ENCODE results near the gene C2orf42. TPM values are rescaled to one million over a fixed set of nuclear protein-coding genes. Genes with fewer than 3 reads are reported as not detected.
"Not testable (repeated sequence)": the region's sequence is repeated elsewhere in the genome, so short reads cannot be mapped to it uniquely, and the experiment has no call there.

The C2orf42 gene
- polyA plus RNA-seq, 1 donor, result 11.3 TPM

DNA sequence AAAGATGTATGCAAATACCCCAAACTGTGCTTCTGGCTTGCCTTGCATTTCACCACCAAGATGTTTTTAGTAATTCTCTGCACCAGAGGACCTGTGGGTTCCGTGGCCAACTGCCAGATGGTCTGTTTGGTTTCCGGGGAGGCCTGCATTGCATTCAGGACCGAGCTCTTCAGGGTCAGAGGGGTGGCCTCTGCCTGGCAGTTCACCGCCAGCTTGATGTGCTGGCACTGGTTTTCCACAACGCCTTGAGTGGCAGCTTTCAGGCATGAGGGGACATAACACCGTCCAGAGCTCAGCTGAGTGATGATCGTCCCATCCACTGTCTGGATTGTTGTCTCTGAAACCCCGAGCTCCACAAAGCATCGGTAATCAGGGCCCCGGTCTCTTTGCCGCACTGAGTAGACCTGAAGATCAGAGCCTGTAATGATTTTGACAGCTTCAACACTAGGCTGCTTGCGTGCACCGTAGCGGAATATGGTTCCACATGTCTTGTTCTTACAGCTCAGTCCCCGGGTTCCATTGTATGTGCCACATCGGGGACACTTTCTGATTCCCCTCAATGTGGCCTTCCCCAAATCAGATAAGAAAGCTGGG is 9.4 kb downstream of the C2orf42 start:
- Histone ChIP-seq H3K27ac (ENCODE audit: low read length) (no peak overlapping the region), H3K9me3 (ENCODE audit: control insufficient read depth, low read depth, low read length) (no peaks in the 10 kb centered on the region), H3K4me3 (ENCODE audit: low read length) (no peak overlapping the region), H3K27me3 (ENCODE audit: control insufficient read depth, insufficient read depth, low read length) (no peaks in the 10 kb centered on the region), H3K4me1 (ENCODE audit: control insufficient read depth, insufficient read depth, low read length) (no peaks in the 10 kb centered on the region), H3K36me3 (ENCODE audit: control insufficient read depth, insufficient read depth, low read length) (peaks cover 26% of the 10 kb centered on the region)
- DNase-seq, result no peak
- 80% methylated on average over 1 of the region's 16 CpGs for WGBS (ENCODE audit: insufficient coverage, low lambda C conversion rate)

DNA sequence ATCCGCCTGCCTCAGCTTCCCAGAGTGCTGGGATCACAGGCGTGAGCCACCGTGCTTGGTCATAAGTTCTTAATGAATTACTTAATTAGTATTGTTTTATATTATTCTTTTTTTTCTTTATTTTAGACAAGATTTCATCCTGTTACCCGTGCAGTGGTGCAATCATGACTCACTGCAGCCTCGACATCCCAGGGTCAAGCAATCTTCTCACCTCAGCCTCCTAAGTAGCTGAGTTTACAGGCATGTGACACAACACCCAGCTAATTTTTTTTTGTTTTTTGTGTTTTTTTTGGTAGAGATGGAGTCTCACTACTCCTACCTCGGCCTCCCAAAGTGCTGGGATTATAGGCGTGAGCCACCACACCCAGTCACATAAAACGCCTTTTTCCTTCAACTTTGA is 17.3 kb downstream of the C2orf42 start:
- Histone ChIP-seq H3K9me3 (ENCODE audit: control insufficient read depth, low read depth, low read length) (no peaks in the 10 kb centered on the region), H3K27me3 (ENCODE audit: control insufficient read depth, insufficient read depth, low read length) (no peaks in the 10 kb centered on the region), H3K27ac (ENCODE audit: low read length) (no peak overlapping the region), H3K4me1 (ENCODE audit: control insufficient read depth, insufficient read depth, low read length) (no peaks in the 10 kb centered on the region), H3K36me3 (ENCODE audit: control insufficient read depth, insufficient read depth, low read length) (peaks cover 44% of the 10 kb centered on the region), H3K4me3 (ENCODE audit: low read length) (no peak overlapping the region)
- DNase-seq, result no peak
- WGBS (ENCODE audit: insufficient coverage, low lambda C conversion rate), result 100% methylated on average over 1 of the region's 8 CpGs

- H3K9me3 ChIP-seq (ENCODE audit: control insufficient read depth, low read depth, low read length); H3K4me3 ChIP-seq (ENCODE audit: low read length); H3K4me1 ChIP-seq (ENCODE audit: control insufficient read depth, insufficient read depth, low read length); H3K27ac ChIP-seq (ENCODE audit: low read length); H3K27me3 ChIP-seq (ENCODE audit: control insufficient read depth, insufficient read depth, low read length); DNase-seq: not testable (repeated sequence)
- 100% methylated on average over 1 of the region's 11 CpGs for WGBS (ENCODE audit: insufficient coverage, low lambda C conversion rate)
- H3K36me3 ChIP-seq (ENCODE audit: control insufficient read depth, insufficient read depth, low read length), result peaks cover 33% of the 10 kb centered on the region
Observed at GRCh38 chr2:70169654-70170245, 21.1 kb downstream of the C2orf42 start.

- DNase-seq, result no peak
- H3K36me3 ChIP-seq (ENCODE audit: control insufficient read depth, insufficient read depth, low read length), result peaks cover 37% of the 10 kb centered on the region
- no peaks in the 10 kb centered on the region for H3K9me3 ChIP-seq (ENCODE audit: control insufficient read depth, low read depth, low read length)
Observed at GRCh38 chr2:70161069-70161534, 29.7 kb downstream of the C2orf42 start.

GRCh38 chr2:70160545-70160944 is 30.3 kb downstream of the C2orf42 start:
- H3K4me1 ChIP-seq (ENCODE audit: control insufficient read depth, insufficient read depth, low read length), result no peaks in the 10 kb centered on the region
- H3K27ac ChIP-seq (ENCODE audit: low read length), result no peak overlapping the region
- H3K9me3 ChIP-seq (ENCODE audit: control insufficient read depth, low read depth, low read length), result no peaks in the 10 kb centered on the region
- peaks cover 35% of the 10 kb centered on the region for H3K36me3 ChIP-seq (ENCODE audit: control insufficient read depth, insufficient read depth, low read length)
- no peak overlapping the region for H3K4me3 ChIP-seq (ENCODE audit: low read length)
- no peak for DNase-seq
- H3K27me3 ChIP-seq (ENCODE audit: control insufficient read depth, insufficient read depth, low read length), result no peaks in the 10 kb centered on the region
- WGBS (ENCODE audit: insufficient coverage, low lambda C conversion rate), result 94% methylated on average over 5 of the region's 6 CpGs

More at GRCh38 chr2:70161069-70161534, 29.7 kb downstream of the C2orf42 start:
- Histone ChIP-seq H3K27me3 (ENCODE audit: control insufficient read depth, insufficient read depth, low read length) (no peaks in the 10 kb centered on the region), H3K27ac (ENCODE audit: low read length) (no peak overlapping the region), H3K4me3 (ENCODE audit: low read length) (no peak overlapping the region), H3K4me1 (ENCODE audit: control insufficient read depth, insufficient read depth, low read length) (no peaks in the 10 kb centered on the region)
- whole genome bisulfite sequencing (ENCODE audit: insufficient coverage, low lambda C conversion rate), result no CpG with 5 or more reads among the region's 2 CpGs

DNA sequence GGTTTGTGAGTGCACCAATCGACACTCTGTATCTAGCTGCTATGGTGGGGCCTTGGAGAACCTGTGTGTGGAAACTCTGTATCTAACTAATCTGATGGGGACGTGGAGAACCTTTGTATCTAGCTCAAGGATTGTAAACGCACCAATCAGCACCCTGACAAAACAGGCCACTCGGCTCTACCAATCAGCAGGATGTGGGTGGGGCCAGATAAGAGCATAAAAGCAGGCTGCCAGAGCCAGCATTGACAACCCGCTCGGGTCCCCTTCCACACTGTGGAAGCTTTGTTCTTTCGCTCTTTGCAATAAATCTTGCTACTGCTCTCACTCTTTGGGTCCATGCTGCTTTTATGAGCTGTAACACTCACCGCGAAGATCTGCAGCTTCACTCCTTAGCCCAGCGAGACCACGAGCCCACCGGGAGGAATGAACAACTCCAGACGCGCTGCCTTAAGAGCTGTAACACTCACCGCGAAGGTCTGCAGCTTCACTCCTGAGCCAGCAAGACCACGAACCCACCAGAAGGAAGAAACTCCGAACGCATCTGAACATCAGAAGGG is 41.6 kb downstream of the C2orf42 start:
- DNase-seq; H3K27ac ChIP-seq (ENCODE audit: low read length); H3K9me3 ChIP-seq (ENCODE audit: control insufficient read depth, low read depth, low read length); H3K27me3 ChIP-seq (ENCODE audit: control insufficient read depth, insufficient read depth, low read length); H3K4me1 ChIP-seq (ENCODE audit: control insufficient read depth, insufficient read depth, low read length); H3K4me3 ChIP-seq (ENCODE audit: low read length): not testable (repeated sequence)
- no CpG with 5 or more reads among the region's 19 CpGs for WGBS (ENCODE audit: insufficient coverage, low lambda C conversion rate)
- peaks cover 22% of the 10 kb centered on the region for H3K36me3 ChIP-seq (ENCODE audit: control insufficient read depth, insufficient read depth, low read length)

GRCh38 chr2:70148211-70148760 is 42.5 kb downstream of the C2orf42 start:
- H3K9me3 ChIP-seq (ENCODE audit: control insufficient read depth, low read depth, low read length); H3K27ac ChIP-seq (ENCODE audit: low read length); H3K27me3 ChIP-seq (ENCODE audit: control insufficient read depth, insufficient read depth, low read length); H3K4me3 ChIP-seq (ENCODE audit: low read length); DNase-seq; H3K4me1 ChIP-seq (ENCODE audit: control insufficient read depth, insufficient read depth, low read length): not testable (repeated sequence)
- peaks cover 22% of the 10 kb centered on the region for H3K36me3 ChIP-seq (ENCODE audit: control insufficient read depth, insufficient read depth, low read length)
- WGBS (ENCODE audit: insufficient coverage, low lambda C conversion rate), result no CpG with 5 or more reads among the region's 25 CpGs

- Histone ChIP-seq H3K27ac (ENCODE audit: low read length) (no peak overlapping the region), H3K27me3 (ENCODE audit: control insufficient read depth, insufficient read depth, low read length) (no peaks in the 10 kb centered on the region), H3K4me3 (ENCODE audit: low read length) (no peak overlapping the region), H3K9me3 (ENCODE audit: control insufficient read depth, low read depth, low read length) (no peaks in the 10 kb centered on the region), H3K4me1 (ENCODE audit: control insufficient read depth, insufficient read depth, low read length) (peaks cover 16% of the 10 kb centered on the region), H3K36me3 (ENCODE audit: control insufficient read depth, insufficient read depth, low read length) (peaks cover 13% of the 10 kb centered on the region)
- no peak for DNase-seq
- no CpG with 5 or more reads among the region's 9 CpGs for WGBS (ENCODE audit: insufficient coverage, low lambda C conversion rate)
Observed at GRCh38 chr2:70145851-70146739, 44.7 kb downstream of the C2orf42 start.

DNA sequence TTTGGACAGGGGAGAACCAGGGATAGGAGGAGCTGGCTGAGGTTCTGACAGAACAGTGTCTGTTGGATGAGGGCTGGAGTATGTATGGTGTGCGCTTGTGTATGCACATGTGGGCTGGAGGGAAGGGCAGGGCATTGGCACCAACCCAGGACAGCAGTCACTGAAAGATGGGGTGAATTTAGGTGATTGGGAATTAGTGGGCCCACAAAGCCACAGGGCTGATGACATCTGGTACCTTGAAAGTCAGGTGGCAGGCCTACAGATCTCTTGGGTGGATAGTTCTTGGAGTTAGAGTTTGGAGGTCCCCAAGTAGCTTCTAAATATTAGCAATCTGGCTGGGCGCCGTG is 45.7 kb downstream of the C2orf42 start:
- DNase-seq, result no peak
- no peaks in the 10 kb centered on the region for H3K9me3 ChIP-seq (ENCODE audit: control insufficient read depth, low read depth, low read length)
- H3K4me3 ChIP-seq (ENCODE audit: low read length), result no peak overlapping the region
- no peaks in the 10 kb centered on the region for H3K27me3 ChIP-seq (ENCODE audit: control insufficient read depth, insufficient read depth, low read length)
- H3K36me3 ChIP-seq (ENCODE audit: control insufficient read depth, insufficient read depth, low read length), result peaks cover 7% of the 10 kb centered on the region
- WGBS (ENCODE audit: insufficient coverage, low lambda C conversion rate), result no CpG with 5 or more reads among the region's 3 CpGs
- H3K4me1 ChIP-seq (ENCODE audit: control insufficient read depth, insufficient read depth, low read length), result peaks cover 22% of the 10 kb centered on the region
- no peak overlapping the region for H3K27ac ChIP-seq (ENCODE audit: low read length)

GRCh38 chr2:70144443-70145143 is 46.2 kb downstream of the C2orf42 start:
- Histone ChIP-seq H3K27me3 (ENCODE audit: control insufficient read depth, insufficient read depth, low read length) (no peaks in the 10 kb centered on the region), H3K9me3 (ENCODE audit: control insufficient read depth, low read depth, low read length) (no peaks in the 10 kb centered on the region), H3K36me3 (ENCODE audit: control insufficient read depth, insufficient read depth, low read length) (peaks cover 1% of the 10 kb centered on the region), H3K27ac (ENCODE audit: low read length) (no peak overlapping the region), H3K4me1 (ENCODE audit: control insufficient read depth, insufficient read depth, low read length) (peaks cover 22% of the 10 kb centered on the region), H3K4me3 (ENCODE audit: low read length) (no peak overlapping the region)
- no peak for DNase-seq
- WGBS (ENCODE audit: insufficient coverage, low lambda C conversion rate), result 94% methylated on average over 6 of the region's 21 CpGs

Data from large intestine (tissue), 3 donors.